Caco-2 (cell line): ENCODE results near the gene DENND1B. TPM values are rescaled to one million over a fixed set of nuclear protein-coding genes. Genes with fewer than 3 reads are reported as not detected.
A peak's percentile ranks its signal among the peaks of the same experiment; 100 is the strongest.

Experiments used
- BruUV-seq: library from RNA; stranded (reverse); fragments of 400-500 nt; replicated peaks from 2 replicates; lab custom pipeline; 2021; lab: Mats Ljungman, UMichigan
- CTCF ChIA-PET: fragments of 300-600 bp; sonication (Branson Sonifier 250); formaldehyde crosslinking; loops from one replicate; lab custom pipeline; 2022; ENCODE audit warnings: antibody characterized with exemption; lab: Charles Lee
- POLR2A ChIA-PET: fragments of 300-600 bp; sonication (Branson Sonifier 250); formaldehyde crosslinking; loops from one replicate; lab custom pipeline; 2022; ENCODE audit warnings: antibody characterized with exemption; lab: Charles Lee
- DNase-seq, 2 experiments: peaks; one replicate each; pipeline versions ENCODE4 v3.0.0 to v3.0.0-alpha.2; 2020 to 2022
- H3K27me3 ChIP-seq: replicated peaks from 2 replicates; pipeline ENCODE4 v1.6.0; 2011; ENCODE audit warnings: low read length; ENCODE audit not compliant: control insufficient read depth, insufficient read depth
- H3K36me3 ChIP-seq: 2 replicates; pipeline ENCODE4 v1.5.1; 2011; ENCODE audit warnings: low read length; ENCODE audit not compliant: control insufficient read depth, insufficient read depth
- H3K4me1 ChIP-seq: fragments of 250-450 bp; sonication (Bioruptor Pico); 2 replicates; pipeline ENCODE4 v1.5.1; 2020; ENCODE audit warnings: mild to moderate bottlenecking
- H3K4me3 ChIP-seq: 2 replicates; pipeline ENCODE4 v1.5.1; 2011; ENCODE audit warnings: low read depth, mild to moderate bottlenecking, control low read depth, low read length
- H3K9me3 ChIP-seq: fragments of 250-450 bp; sonication (Bioruptor Pico); 2 replicates; pipeline ENCODE4 v1.5.1; 2020; ENCODE audit warnings: mild to moderate bottlenecking, moderate library complexity
- H3K27ac Mint-ChIP-seq: one replicate; pipeline ENCODE4 v1.8.0; 2022; ENCODE audit warnings: mixed read lengths; ENCODE audit not compliant: unreplicated experiment
- H3K27me3 Mint-ChIP-seq: one replicate; pipeline ENCODE4 v1.8.0; 2022; ENCODE audit warnings: mixed read lengths; ENCODE audit not compliant: insufficient read depth, unreplicated experiment
- H3K36me3 Mint-ChIP-seq: one replicate; pipeline ENCODE4 v1.8.0; 2022; ENCODE audit warnings: mild to moderate bottlenecking, mixed read lengths; ENCODE audit not compliant: insufficient read depth, unreplicated experiment
- H3K4me1 Mint-ChIP-seq: one replicate; pipeline ENCODE4 v1.8.0; 2022; ENCODE audit warnings: low read depth, mixed read lengths; ENCODE audit not compliant: unreplicated experiment
- H3K4me3 Mint-ChIP-seq: one replicate; pipeline ENCODE4 v1.8.0; 2022; ENCODE audit warnings: mild to moderate bottlenecking, moderate library complexity, mixed read lengths; ENCODE audit not compliant: unreplicated experiment
- H3K9me3 Mint-ChIP-seq: one replicate; pipeline ENCODE4 v1.8.0; 2022; ENCODE audit warnings: mixed read lengths; ENCODE audit not compliant: unreplicated experiment
- CTCF ChIP-seq, 2 experiments: fragments of 200-600 bp in 1 of 2; IDR thresholded peaks; 1 replicate in 1 of 2; 2 replicates in 1 of 2; pipeline versions ENCODE4 v1.5.1 to v1.8.0; 2011 to 2022; ENCODE audit warnings: antibody characterized with exemption in 1 of 2, control low read depth in 1 of 2, inconsistent platforms in 1 of 2, low read depth in 1 of 2, low read length in 1 of 2, mild to moderate bottlenecking in 1 of 2, moderate library complexity in 1 of 2; ENCODE audit not compliant: insufficient read depth in 1 of 2, severe bottlenecking in 1 of 2, unreplicated experiment in 1 of 2
- intact Hi-C: fragments of 100-400 bp; cut with micrococcal nuclease; formaldehyde crosslinking; loops from one replicate; pipeline ENCODE4 v1.10.0; 2022; ENCODE audit not compliant: unreplicated experiment
- total RNA-seq: library from RNA; stranded (reverse); gene quantifications from 2 replicates; pipeline ENCODE4 v1.2.3, GENCODE V29; 2022

DENND1B gene
- total RNA-seq, 1 experiment from 2014 or later, result 9.6 TPM

DNA sequence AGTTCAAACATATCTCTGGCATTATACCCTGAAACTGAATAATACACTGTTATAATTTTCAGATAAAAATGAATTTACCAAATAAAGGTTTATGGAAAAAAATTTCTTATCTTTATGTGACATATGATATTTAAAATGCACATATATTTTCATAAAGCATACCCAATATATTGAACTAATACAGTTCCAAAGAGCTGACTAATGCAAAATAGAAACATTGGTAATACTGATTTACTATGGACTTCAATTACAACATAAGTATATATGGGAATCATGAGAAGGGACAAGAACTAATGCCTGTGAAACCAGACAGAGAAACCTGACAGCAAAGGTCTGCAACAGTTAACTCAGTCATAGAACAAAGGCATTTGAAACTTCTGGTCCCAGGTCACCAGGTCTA, 153.5 kb downstream of the DENND1B start:
- H3K9me3 ChIP-seq, result no peaks in the 10 kb centered on the region
- Mint-ChIP-seq H3K27me3 (no peaks in the 10 kb centered on the region), H3K9me3 (no peaks in the 10 kb centered on the region), H3K4me1 (peaks cover 7% of the 10 kb centered on the region), H3K27ac (no peak overlapping the region), H3K4me3 (no peak overlapping the region), H3K36me3 (no peaks in the 10 kb centered on the region)
- ChIA-PET POLR2A (no interaction called here), CTCF (no interaction called here)
- peaks cover 6% of the 10 kb centered on the region; the same call in 1 of the 2 replicates for H3K4me1 ChIP-seq
- intact Hi-C loops, result no loop called here
- BruUV-seq, result no TSS peak
- H3K4me3 ChIP-seq, result no peak overlapping the region
- TF ChIP-seq CTCF (IDR thresholded peaks at IDR 0.05; ENCODE audit: insufficient read depth in 1 of 2, low read depth in 1 of 2, low read length in 1 of 2, severe bottlenecking in 1 of 2, unreplicated experiment in 1 of 2), result no peak
- H3K27me3 ChIP-seq, result no peaks in the 10 kb centered on the region
- H3K36me3 ChIP-seq, result no peaks in the 10 kb centered on the region
- DNase-seq, result no peak

DNA sequence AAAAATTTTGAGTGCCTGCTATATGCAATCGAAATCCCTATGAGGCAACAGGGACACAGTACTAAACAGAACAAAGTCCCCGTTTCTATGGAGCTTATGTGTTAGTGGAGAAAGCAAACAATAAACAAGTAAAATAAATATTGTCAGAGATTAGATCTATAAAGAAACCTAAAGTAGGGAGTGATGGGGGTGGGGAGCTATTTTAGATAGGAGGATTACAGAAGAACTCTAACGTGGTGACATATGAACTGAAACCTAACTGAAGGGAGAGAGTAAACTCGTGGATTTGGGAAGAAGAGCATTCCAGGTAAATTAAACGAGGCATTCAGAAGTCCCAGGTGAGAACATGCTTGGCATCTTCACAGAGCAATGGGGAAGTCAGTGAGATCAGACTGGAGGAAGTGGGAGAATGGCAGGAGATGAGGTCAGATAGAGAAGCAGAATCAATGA, 154.5 kb downstream of the DENND1B start:
- Mint-ChIP-seq H3K9me3 (no peaks in the 10 kb centered on the region), H3K4me1 (peaks cover 7% of the 10 kb centered on the region), H3K27ac (peak overlapping the region; percentile 62), H3K36me3 (no peaks in the 10 kb centered on the region), H3K4me3 (peak overlapping the region; percentile 32), H3K27me3 (no peaks in the 10 kb centered on the region)
- Histone ChIP-seq H3K36me3 (no peaks in the 10 kb centered on the region), H3K27me3 (no peaks in the 10 kb centered on the region), H3K9me3 (no peaks in the 10 kb centered on the region), H3K4me3 (no peak overlapping the region), H3K4me1 (peaks cover 6% of the 10 kb centered on the region)
- ChIA-PET POLR2A (no interaction called here), CTCF (no interaction called here)
- BruUV-seq, result no TSS peak
- DNase-seq, result peak in 1 of 2 experiments; percentile 57
- intact Hi-C loops, result loop anchor here (1.0 kb wide), 1 partner anchor 155 kb away; the partner anchor contains the start of gene DENND1B
- no peak for TF ChIP-seq CTCF (IDR thresholded peaks at IDR 0.05; ENCODE audit: insufficient read depth in 1 of 2, low read depth in 1 of 2, low read length in 1 of 2, severe bottlenecking in 1 of 2, unreplicated experiment in 1 of 2)

- ChIA-PET POLR2A (no interaction called here), CTCF (interaction anchor here (0.6 to 0.8 kb wide), 2 partner anchors 250 to 297 kb away, joined by 4 read pairs; no protein-coding TSS in a partner anchor)
- Histone ChIP-seq H3K9me3 (no peaks in the 10 kb centered on the region), H3K4me3 (no peak overlapping the region), H3K4me1 (peaks cover 6% of the 10 kb centered on the region), H3K36me3 (no peaks in the 10 kb centered on the region), H3K27me3 (no peaks in the 10 kb centered on the region)
- intact Hi-C loops, result loop anchor here (1.0 to 5.0 kb wide), 2 partner anchors 305 to 1068 kb away; no protein-coding TSS in a partner anchor
- no peaks in the 10 kb centered on the region for H3K36me3 Mint-ChIP-seq
- DNase-seq, result no peak
- H3K4me3 Mint-ChIP-seq, result no peak overlapping the region
- H3K27ac Mint-ChIP-seq, result no peak overlapping the region
- no peaks in the 10 kb centered on the region for H3K9me3 Mint-ChIP-seq
- BruUV-seq, result no TSS peak
- no peaks in the 10 kb centered on the region for H3K27me3 Mint-ChIP-seq
- TF ChIP-seq CTCF (IDR thresholded peaks at IDR 0.05; ENCODE audit: insufficient read depth in 1 of 2, low read depth in 1 of 2, low read length in 1 of 2, severe bottlenecking in 1 of 2, unreplicated experiment in 1 of 2), result peak in 1 of 2 experiments; percentile 23
- peaks cover 7% of the 10 kb centered on the region for H3K4me1 Mint-ChIP-seq
These were observed 156.2 kb downstream of the DENND1B start for GRCh38 chr1:197619008-197619640.
